ENCODE data around the gene MSTN.

DNA sequence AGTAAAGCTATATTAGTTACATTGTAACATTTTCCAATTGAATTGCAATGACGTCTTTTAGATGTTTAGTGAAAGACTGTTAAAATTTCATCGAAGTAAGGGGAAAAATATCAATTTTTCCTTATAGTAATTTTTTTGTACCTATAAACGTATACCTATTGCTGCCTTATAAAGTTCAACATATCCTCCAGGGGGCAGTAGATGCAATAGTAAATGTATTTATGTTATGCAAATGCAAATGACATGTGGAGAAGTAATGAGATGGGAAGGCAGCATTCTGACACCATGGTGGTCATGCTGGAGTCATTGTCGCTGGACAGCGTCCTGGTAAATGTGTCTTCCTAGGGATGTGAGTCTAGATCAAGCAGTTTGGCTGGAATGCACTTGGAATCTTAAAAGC lies 38.7 kb downstream of the MSTN start:
- TF ChIP-seq POLR2A (IDR thresholded peaks at IDR 0.05) (no peak), POLR2AphosphoS5 (IDR thresholded peaks at IDR 0.05) (no peak)
- TF ChIP-seq, protein P1, sequence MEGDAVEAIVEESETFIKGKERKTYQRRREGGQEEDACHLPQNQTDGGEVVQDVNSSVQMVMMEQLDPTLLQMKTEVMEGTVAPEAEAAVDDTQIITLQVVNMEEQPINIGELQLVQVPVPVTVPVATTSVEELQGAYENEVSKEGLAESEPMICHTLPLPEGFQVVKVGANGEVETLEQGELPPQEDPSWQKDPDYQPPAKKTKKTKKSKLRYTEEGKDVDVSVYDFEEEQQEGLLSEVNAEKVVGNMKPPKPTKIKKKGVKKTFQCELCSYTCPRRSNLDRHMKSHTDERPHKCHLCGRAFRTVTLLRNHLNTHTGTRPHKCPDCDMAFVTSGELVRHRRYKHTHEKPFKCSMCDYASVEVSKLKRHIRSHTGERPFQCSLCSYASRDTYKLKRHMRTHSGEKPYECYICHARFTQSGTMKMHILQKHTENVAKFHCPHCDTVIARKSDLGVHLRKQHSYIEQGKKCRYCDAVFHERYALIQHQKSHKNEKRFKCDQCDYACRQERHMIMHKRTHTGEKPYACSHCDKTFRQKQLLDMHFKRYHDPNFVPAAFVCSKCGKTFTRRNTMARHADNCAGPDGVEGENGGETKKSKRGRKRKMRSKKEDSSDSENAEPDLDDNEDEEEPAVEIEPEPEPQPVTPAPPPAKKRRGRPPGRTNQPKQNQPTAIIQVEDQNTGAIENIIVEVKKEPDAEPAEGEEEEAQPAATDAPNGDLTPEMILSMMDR (IDR thresholded peaks at IDR 0.05), result peak in 2 of 4 experiments; percentile 5 to 36
